Activated CD4-positive, alpha-beta T cell treated with anti-CD3 and anti-CD28 coated beads for 36 hours (primary cell): ENCODE data around the gene ADGRD1. TPM values are rescaled to one million over a fixed set of nuclear protein-coding genes. Genes with fewer than 3 reads are reported as not detected.

ENCODE experiments used
- ATAC-seq: fragments of 200-7000 bp; cut with Tn5 transposase; one replicate; pipeline ENCODE4 v1.10.0; 2021; ENCODE audit warnings: mild to moderate bottlenecking, moderate library complexity
- CTCF ChIA-PET: fragments of 350-600 bp; sonication (Branson Sonifier 250); formaldehyde crosslinking; loops from one replicate; lab custom pipeline; 2021; ENCODE audit warnings: antibody characterized with exemption; lab: Charles Lee
- POLR2A ChIA-PET: fragments of 350-600 bp; sonication (Branson Sonifier 250); formaldehyde crosslinking; loops from one replicate; lab custom pipeline; 2021; ENCODE audit warnings: antibody characterized with exemption, inconsistent platforms; lab: Charles Lee
- DNase-seq: peaks from one replicate; pipeline ENCODE4 v3.0.0-alpha.2; 2020
- H3K27ac Mint-ChIP-seq: one replicate; pipeline ENCODE4 v1.8.0; 2021; ENCODE audit warnings: mixed read lengths
- H3K27me3 Mint-ChIP-seq: one replicate; pipeline ENCODE4 v1.8.0; 2021; ENCODE audit warnings: mixed read lengths
- H3K36me3 Mint-ChIP-seq: one replicate; pipeline ENCODE4 v1.8.0; 2021; ENCODE audit warnings: low read depth, mixed read lengths
- H3K4me1 Mint-ChIP-seq: one replicate; pipeline ENCODE4 v1.8.0; 2021; ENCODE audit warnings: mixed read lengths
- H3K4me3 Mint-ChIP-seq: one replicate; pipeline ENCODE4 v1.8.0; 2021; ENCODE audit warnings: mild to moderate bottlenecking, moderate library complexity, mixed read lengths
- H3K9me3 Mint-ChIP-seq: one replicate; pipeline ENCODE4 v1.8.0; 2021; ENCODE audit warnings: low read depth, mixed read lengths
- intact Hi-C, 2 experiments: fragments of 100-400 bp; cut with DNase I in 1 of 2; cut with micrococcal nuclease in 1 of 2; formaldehyde crosslinking; loops; one replicate each; pipeline versions ENCODE4 v1.14.2 to v1.15.1; 2022 to 2024; cut with DNase I, micrococcal nuclease
- total RNA-seq, 2 experiments: library from RNA; stranded (reverse); gene quantifications; one replicate each; pipeline ENCODE4 v1.2.3, GENCODE V29; 2021

The ADGRD1 gene
- total RNA-seq, 2 experiments from 2014 or later = 1.8 to 2.3 TPM

DNA sequence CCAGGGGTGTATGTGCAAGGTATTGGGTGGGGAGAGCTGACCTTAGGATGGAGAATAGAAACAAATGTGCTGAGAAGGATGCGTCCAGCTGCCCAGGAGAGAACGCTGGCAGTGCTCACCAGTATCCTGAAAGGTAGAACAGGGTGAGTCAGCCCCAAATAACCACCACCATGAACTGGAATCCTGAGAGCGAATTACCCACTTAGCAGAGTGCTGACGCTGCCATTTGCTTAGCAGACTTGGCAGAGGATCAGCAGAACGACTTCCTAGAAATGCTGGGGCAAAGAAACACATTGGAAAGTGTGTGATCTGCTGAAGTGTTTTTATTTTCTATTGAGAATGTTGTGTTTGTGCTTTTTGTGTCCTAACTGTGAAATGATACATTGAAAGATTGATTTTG is 213.6 kb downstream of the ADGRD1 start:
- H3K27me3 Mint-ChIP-seq = peaks cover 4% of the 10 kb centered on the region
- no peaks in the 10 kb centered on the region for H3K9me3 Mint-ChIP-seq
- H3K36me3 Mint-ChIP-seq = no peaks in the 10 kb centered on the region
- no peak overlapping the region for H3K4me3 Mint-ChIP-seq
- ChIA-PET CTCF (no interaction called here), POLR2A (no interaction called here)
- ATAC-seq (no peak), DNase-seq (no peak)
- intact Hi-C loops = loop anchor here (5.0 kb wide), 1 partner anchor 325 kb away; no protein-coding TSS in a partner anchor
- H3K27ac Mint-ChIP-seq = no peak overlapping the region
- no peaks in the 10 kb centered on the region for H3K4me1 Mint-ChIP-seq

- Mint-ChIP-seq H3K4me1 (no peaks in the 10 kb centered on the region), H3K36me3 (no peaks in the 10 kb centered on the region), H3K27ac (no peak overlapping the region), H3K27me3 (peaks cover 6% of the 10 kb centered on the region), H3K4me3 (no peak overlapping the region), H3K9me3 (peaks cover 13% of the 10 kb centered on the region)
- ATAC-seq (no peak), DNase-seq (no peak)
- ChIA-PET POLR2A (interaction anchor here (0.5 kb wide), 1 partner anchor 13 kb away, joined by 3 read pairs; no protein-coding TSS in a partner anchor), CTCF (no interaction called here)
- intact Hi-C loops = no loop called here
Observed at GRCh38 chr12:131171029-131171428, 217.3 kb downstream of the ADGRD1 start.

DNA sequence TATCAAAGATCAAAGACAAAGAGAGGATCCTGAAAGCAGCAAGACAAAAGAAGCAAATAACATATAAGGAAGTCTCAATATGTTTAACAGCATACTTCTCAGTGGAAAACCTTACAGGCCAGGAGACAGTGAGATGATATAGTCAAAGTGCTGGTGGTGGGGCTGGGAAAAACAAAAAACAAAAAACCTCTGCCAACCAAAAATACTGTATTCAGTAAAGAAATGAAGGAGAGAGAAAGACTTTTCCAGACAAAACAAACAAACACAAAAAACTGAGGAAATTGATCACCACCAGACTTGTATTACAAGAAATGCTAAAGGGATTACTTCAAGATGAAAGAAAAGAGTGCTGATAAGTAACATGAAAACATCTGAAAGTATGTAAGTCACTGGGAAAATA is 221.2 kb downstream of the ADGRD1 start:
- no peaks in the 10 kb centered on the region for H3K4me1 Mint-ChIP-seq
- no peak overlapping the region for H3K27ac Mint-ChIP-seq
- H3K27me3 Mint-ChIP-seq = peaks cover 15% of the 10 kb centered on the region
- H3K4me3 Mint-ChIP-seq = no peak overlapping the region
- ATAC-seq = no peak
- DNase-seq = no peak
- H3K36me3 Mint-ChIP-seq = peaks cover 2% of the 10 kb centered on the region
- intact Hi-C loops = no loop called here
- CTCF ChIA-PET = no interaction called here
- H3K9me3 Mint-ChIP-seq = peaks cover 13% of the 10 kb centered on the region
- POLR2A ChIA-PET = no interaction called here

DNA sequence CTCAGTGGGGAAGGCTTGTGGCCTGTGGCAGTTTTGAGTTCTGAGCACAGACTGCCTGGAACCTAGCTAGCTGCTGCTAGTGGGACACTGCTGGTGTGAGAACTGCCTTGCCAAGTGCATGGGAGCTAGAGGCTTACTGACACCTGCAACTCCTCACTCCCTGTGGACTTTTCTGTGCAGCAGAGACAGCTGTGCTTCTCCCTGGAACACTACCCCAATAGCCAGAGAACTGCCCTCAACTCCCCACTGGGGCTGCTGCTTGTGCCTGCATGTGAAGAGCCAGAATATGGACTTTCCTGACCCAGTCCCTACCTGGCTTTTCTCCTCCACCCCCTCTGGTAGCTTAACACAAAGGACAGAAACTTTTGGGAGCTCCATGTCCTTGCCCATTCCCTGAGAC is 222.6 kb downstream of the ADGRD1 start:
- CTCF ChIA-PET = no interaction called here
- Mint-ChIP-seq H3K4me3 (no peak overlapping the region), H3K36me3 (peaks cover 2% of the 10 kb centered on the region), H3K4me1 (no peaks in the 10 kb centered on the region), H3K27me3 (peaks cover 17% of the 10 kb centered on the region), H3K27ac (no peak overlapping the region), H3K9me3 (peaks cover 13% of the 10 kb centered on the region)
- intact Hi-C loops = no loop called here
- DNase-seq = no peak
- no peak for ATAC-seq
- POLR2A ChIA-PET = no interaction called here

DNA sequence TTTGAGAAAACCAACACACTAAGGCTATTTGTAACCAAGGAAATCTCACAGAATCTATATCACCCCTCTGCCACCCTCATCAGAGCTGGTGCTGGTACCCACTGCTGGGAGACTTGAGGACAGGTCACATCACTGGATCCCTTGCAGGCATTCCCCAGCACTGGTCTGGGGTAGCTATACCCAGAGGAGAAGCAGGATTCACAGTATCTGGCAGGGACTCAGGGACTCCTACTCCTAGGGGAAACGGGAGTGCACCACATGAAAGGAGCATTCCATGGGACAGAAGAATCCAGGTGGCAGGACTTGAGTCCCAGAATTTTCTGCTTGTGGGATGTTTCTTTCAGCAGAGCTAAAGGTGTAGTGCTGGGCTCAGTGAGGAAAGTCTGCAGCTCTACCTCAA is 223.2 kb downstream of the ADGRD1 start:
- peaks cover 2% of the 10 kb centered on the region for H3K36me3 Mint-ChIP-seq
- no peak overlapping the region for H3K4me3 Mint-ChIP-seq
- peaks cover 17% of the 10 kb centered on the region for H3K27me3 Mint-ChIP-seq
- no peaks in the 10 kb centered on the region for H3K4me1 Mint-ChIP-seq
- peaks cover 13% of the 10 kb centered on the region for H3K9me3 Mint-ChIP-seq
- ATAC-seq = no peak
- ChIA-PET CTCF (no interaction called here), POLR2A (no interaction called here)
- H3K27ac Mint-ChIP-seq = no peak overlapping the region
- DNase-seq = no peak
- intact Hi-C loops = no loop called here

DNA sequence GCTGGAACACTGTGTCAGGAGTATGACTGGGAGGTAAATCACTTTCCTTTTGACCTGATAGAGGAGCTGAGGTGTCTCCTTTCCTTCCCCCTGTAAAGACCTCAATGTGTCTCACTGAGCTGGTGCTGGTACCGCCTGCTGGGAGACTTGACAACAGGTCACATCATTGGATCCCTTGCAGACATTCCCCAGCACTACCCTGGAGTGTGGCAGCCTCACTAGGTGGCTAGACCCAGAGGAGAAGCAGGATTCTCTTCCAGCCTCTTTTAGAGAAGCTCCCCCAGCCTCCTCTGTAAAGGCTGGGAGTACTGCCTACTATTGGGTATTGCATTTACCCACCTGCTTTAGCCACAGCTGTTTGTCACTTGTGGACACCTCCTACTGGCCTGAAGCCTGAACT is 223.9 kb downstream of the ADGRD1 start:
- Mint-ChIP-seq H3K4me1 (no peaks in the 10 kb centered on the region), H3K4me3 (no peak overlapping the region), H3K9me3 (peaks cover 13% of the 10 kb centered on the region), H3K36me3 (peaks cover 2% of the 10 kb centered on the region), H3K27ac (no peak overlapping the region), H3K27me3 (peaks cover 17% of the 10 kb centered on the region)
- ATAC-seq (no peak), DNase-seq (no peak)
- CTCF ChIA-PET = no interaction called here
- POLR2A ChIA-PET = interaction anchor here (0.5 to 0.7 kb wide), 2 partner anchors 48 to 560 kb away, joined by 3 read pairs; no protein-coding TSS in a partner anchor
- intact Hi-C loops = no loop called here

GRCh38 chr12:131187602-131188001 is 233.9 kb downstream of the ADGRD1 start:
- H3K9me3 Mint-ChIP-seq = peaks cover 9% of the 10 kb centered on the region
- no peaks in the 10 kb centered on the region for H3K27me3 Mint-ChIP-seq
- no peak for DNase-seq
- POLR2A ChIA-PET = no interaction called here
- H3K4me3 Mint-ChIP-seq = no peak overlapping the region
- no peak for ATAC-seq
- H3K27ac Mint-ChIP-seq = no peak overlapping the region
- CTCF ChIA-PET = no interaction called here
- intact Hi-C loops = no loop called here
- H3K4me1 Mint-ChIP-seq = no peaks in the 10 kb centered on the region
- H3K36me3 Mint-ChIP-seq = no peaks in the 10 kb centered on the region

DNA sequence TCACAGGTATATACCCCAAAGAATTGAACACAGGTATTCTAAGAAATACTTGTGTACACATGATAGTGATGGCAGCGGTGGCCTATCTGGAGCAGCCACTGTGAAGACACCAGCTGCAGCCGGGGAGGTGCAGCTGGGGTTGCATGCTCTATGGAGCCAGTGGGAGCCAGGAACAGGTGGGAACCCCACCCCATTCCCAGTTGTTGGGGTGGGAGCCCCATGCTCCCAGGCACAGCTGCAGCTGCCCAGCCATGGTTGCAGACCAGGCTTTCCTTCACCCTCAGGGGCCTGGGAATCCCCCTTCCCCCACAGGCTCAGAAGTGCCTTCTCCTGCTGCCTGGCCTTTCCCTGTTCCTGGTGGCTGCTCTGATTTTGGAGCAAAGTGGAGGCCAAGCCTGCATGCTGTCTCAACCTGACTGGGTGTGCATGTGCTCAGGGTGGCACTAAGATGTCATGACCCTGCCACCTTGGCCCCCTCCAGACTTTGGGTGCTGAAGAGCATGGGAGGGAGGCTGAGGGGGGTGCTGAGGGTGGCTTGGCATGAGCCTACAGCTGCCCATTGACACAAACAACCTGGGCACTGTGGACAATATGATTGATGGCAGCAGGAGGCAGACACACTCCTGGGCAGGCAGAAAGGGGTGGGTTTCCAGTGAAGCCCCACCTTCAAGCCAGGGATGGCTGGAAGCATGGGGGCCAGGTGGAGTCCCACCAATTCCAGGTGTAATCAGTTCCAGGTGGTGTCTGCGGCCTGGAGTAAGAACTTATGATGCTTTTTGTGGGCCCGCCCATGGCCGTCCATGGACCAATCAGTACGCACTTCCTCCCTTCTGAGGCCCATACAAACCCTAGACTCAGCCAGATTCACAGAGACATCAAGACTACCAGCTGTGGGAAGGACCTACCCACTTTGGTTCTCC is 234.7 kb downstream of the ADGRD1 start:
- DNase-seq (no peak), ATAC-seq (no peak)
- Mint-ChIP-seq H3K4me3 (no peak overlapping the region), H3K9me3 (peaks cover 6% of the 10 kb centered on the region), H3K27ac (no peak overlapping the region), H3K27me3 (no peaks in the 10 kb centered on the region), H3K4me1 (no peaks in the 10 kb centered on the region), H3K36me3 (no peaks in the 10 kb centered on the region)
- CTCF ChIA-PET = no interaction called here
- intact Hi-C loops = no loop called here
- POLR2A ChIA-PET = no interaction called here

DNA sequence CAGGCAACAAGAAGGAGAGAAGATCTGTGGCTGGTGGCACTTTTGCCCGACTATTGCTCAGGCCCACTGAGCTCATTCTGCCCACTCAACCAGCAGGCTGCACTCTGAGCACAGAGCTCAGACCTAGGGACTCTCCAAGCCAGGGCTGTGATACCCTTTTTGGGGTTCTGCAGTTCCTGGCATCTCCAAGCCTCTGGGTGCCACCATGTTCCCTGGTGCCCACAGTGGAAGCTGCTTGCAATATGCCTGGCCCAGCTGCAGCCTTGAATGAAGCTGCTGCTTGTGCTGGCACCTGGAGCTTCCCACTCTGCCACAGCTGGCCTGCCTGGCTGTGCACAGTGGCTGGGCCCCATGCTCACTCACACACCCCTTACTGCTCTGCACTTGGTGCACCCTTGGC is 236.1 kb downstream of the ADGRD1 start:
- POLR2A ChIA-PET = interaction anchor here (0.5 to 0.8 kb wide), 2 partner anchors 14 to 528 kb away, joined by 3 to 4 read pairs; no protein-coding TSS in a partner anchor
- no peak overlapping the region for H3K4me3 Mint-ChIP-seq
- peaks cover 3% of the 10 kb centered on the region for H3K9me3 Mint-ChIP-seq
- H3K27ac Mint-ChIP-seq = no peak overlapping the region
- H3K4me1 Mint-ChIP-seq = no peaks in the 10 kb centered on the region
- CTCF ChIA-PET = no interaction called here
- H3K27me3 Mint-ChIP-seq = peaks cover 2% of the 10 kb centered on the region
- no peak for ATAC-seq
- no peaks in the 10 kb centered on the region for H3K36me3 Mint-ChIP-seq
- intact Hi-C loops = no loop called here
- no peak for DNase-seq

DNA sequence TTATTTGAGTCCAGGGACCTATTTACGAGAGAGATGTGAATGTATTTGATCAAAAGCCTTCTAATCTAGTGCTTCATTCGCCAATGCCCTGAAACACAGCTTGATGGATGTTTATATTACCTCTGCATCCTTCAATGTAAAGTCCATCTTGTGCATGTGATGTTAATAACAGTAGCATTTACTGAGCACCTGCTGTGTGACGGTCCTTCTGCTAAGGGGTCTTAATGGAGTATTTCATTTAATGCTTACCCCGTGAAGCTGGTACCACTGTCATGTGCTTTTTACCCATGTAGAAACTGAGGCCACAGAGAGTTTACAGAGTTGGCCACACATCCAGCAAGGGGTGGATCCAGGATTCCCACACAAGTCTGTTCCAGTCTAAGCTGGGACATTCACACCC is 237.3 kb downstream of the ADGRD1 start:
- intact Hi-C loops = no loop called here
- no peak overlapping the region for H3K27ac Mint-ChIP-seq
- ChIA-PET CTCF (interaction anchor here (0.5 to 0.6 kb wide), 2 partner anchors 133 to 445 kb away, joined by 3 read pairs; no protein-coding TSS in a partner anchor), POLR2A (no interaction called here)
- ATAC-seq (no peak), DNase-seq (no peak)
- H3K4me3 Mint-ChIP-seq = no peak overlapping the region
- H3K36me3 Mint-ChIP-seq = no peaks in the 10 kb centered on the region
- no peaks in the 10 kb centered on the region for H3K4me1 Mint-ChIP-seq
- H3K27me3 Mint-ChIP-seq = peaks cover 2% of the 10 kb centered on the region
- H3K9me3 Mint-ChIP-seq = peaks cover 3% of the 10 kb centered on the region
